H1 (cell line): ENCODE results near the gene XYLB. TPM values are rescaled to one million over a fixed set of nuclear protein-coding genes. Genes with fewer than 3 reads are reported as not detected.

Experiments used
- BACH1 ChIP-seq: IDR thresholded peaks from 2 replicates; pipeline ENCODE4 v1.6.1; 2012; ENCODE audit warnings: low read length, improper control_type of control experiment
- CBX5 ChIP-seq: fragments of 300-800, 300-1000 bp; sonication (generic); IDR thresholded peaks from 2 replicates; pipeline ENCODE4 v1.7.1; 2016; ENCODE audit warnings: antibody characterized with exemption, low read length, low read depth
- CHD1 ChIP-seq: IDR thresholded peaks from 2 replicates; pipeline ENCODE4 v1.6.1; 2012; ENCODE audit warnings: low read depth, low read length, improper control_type of control experiment
- RBBP5 ChIP-seq: IDR thresholded peaks from 2 replicates; pipeline ENCODE4 v1.7.1; 2012; ENCODE audit warnings: low read depth, mild to moderate bottlenecking, inconsistent platforms, low read length, moderate library complexity, borderline replicate concordance
- SIX5 ChIP-seq: IDR thresholded peaks from 2 replicates; pipeline ENCODE4 v1.6.1; 2011; ENCODE audit warnings: mild to moderate bottlenecking, low read depth, low read length
- SP1 ChIP-seq: IDR thresholded peaks from 2 replicates; pipeline ENCODE4 v1.6.1; 2011; ENCODE audit warnings: low read depth, low read length
- SP2 ChIP-seq: IDR thresholded peaks from 2 replicates; pipeline ENCODE4 v1.6.1; 2012; ENCODE audit warnings: mild to moderate bottlenecking, low read length, inconsistent platforms
- polyA plus RNA-seq, 7 experiments: library from polyadenylated mRNA; depleted of rRNA in 3 of 7; stranded (reverse) in 5 of 7; unstranded in 2 of 7; fragments of >200 nt in 5 of 7; fragments of 200-250 nt in 2 of 7; gene quantifications; 1 replicate in 5 of 7; 2 replicates in 1 of 7; 4 replicates in 1 of 7; pipeline versions ENCODE4 v1.2.1 to v1.2.3, GENCODE V29; 2011 to 2013; ENCODE audit warnings: missing spikeins in 2 of 7, mixed read lengths in 2 of 7
- total RNA-seq: library from RNA; stranded (reverse); fragmentation: NEBNext Ultra II Directional; extraction: Animal tissue kit (Norgen Biotek cat#: 25700); gene quantifications from 2 replicates; pipeline ENCODE4 v1.2.1, GENCODE V29; 2021
- TF ChIP-seq, protein P1 (sequence below): IDR thresholded peaks from 2 replicates; pipeline ENCODE4 v1.6.1; 2011; ENCODE audit warnings: low read depth, mild to moderate bottlenecking, low read length; ENCODE audit not compliant: insufficient read depth

Gene XYLB
- total and polyA plus RNA-seq, 2 of the 8 experiments (the other 6 are each of a cell fraction or from before 2014, with no cell fraction given), result 1.7 to 5.5 TPM

DNA sequence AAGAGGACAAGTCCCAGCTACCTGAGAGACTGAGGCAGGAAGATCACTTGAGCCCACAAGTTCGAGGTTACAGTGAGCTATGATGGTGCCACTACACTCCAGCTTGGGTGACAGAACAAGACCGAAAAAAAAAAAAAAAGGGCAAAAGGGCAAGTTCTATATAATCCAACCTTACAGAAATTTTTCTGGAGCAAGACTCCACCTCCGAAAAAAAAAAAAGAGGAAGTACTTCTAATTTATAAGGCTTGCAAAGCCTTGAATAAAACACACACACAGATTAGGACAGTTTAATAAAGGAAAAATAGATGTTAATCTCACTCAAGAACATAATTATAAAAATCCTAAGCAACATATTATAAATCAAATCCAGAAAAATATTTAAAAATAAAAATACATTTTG lies 14.4 kb upstream of the XYLB start (continued):
- TF ChIP-seq CHD1 (no peak), RBBP5 (no peak), CBX5 (no peak), SP2 (no peak), SP1 (no peak), BACH1 (no peak), SIX5 (no peak)
- TF ChIP-seq, protein P1, sequence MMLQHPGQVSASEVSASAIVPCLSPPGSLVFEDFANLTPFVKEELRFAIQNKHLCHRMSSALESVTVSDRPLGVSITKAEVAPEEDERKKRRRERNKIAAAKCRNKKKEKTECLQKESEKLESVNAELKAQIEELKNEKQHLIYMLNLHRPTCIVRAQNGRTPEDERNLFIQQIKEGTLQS, result no peak
